Esophagus muscularis mucosa (tissue), 3 donors: ENCODE results near the gene SNIP1.

Experiments
- POLR2AphosphoS5 ChIP-seq, 2 donors: sonication (generic); formaldehyde crosslinking; IDR thresholded peaks; one replicate each; pipeline ENCODE4 v1.6.1; 2017; ENCODE audit warnings: antibody characterized with exemption in 2 of 2
- TF ChIP-seq, protein P1 (sequence below), 3 experiments: fragments of 200-600 bp in 2 of 3; fragments of 450-650 bp in 1 of 3; sonication (generic) in 2 of 3; IDR thresholded peaks; one replicate each; pipeline ENCODE4 v1.5.1; 2017 to 2019; ENCODE audit warnings: antibody characterized with exemption in 3 of 3, mild to moderate bottlenecking in 2 of 3, moderate library complexity in 1 of 3

GRCh38 chr1:37556712-37557196, 2.7 kb upstream of the SNIP1 start, which contains the start of gene DNALI1:
- TF ChIP-seq, protein P1, sequence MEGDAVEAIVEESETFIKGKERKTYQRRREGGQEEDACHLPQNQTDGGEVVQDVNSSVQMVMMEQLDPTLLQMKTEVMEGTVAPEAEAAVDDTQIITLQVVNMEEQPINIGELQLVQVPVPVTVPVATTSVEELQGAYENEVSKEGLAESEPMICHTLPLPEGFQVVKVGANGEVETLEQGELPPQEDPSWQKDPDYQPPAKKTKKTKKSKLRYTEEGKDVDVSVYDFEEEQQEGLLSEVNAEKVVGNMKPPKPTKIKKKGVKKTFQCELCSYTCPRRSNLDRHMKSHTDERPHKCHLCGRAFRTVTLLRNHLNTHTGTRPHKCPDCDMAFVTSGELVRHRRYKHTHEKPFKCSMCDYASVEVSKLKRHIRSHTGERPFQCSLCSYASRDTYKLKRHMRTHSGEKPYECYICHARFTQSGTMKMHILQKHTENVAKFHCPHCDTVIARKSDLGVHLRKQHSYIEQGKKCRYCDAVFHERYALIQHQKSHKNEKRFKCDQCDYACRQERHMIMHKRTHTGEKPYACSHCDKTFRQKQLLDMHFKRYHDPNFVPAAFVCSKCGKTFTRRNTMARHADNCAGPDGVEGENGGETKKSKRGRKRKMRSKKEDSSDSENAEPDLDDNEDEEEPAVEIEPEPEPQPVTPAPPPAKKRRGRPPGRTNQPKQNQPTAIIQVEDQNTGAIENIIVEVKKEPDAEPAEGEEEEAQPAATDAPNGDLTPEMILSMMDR (IDR thresholded peaks at IDR 0.05), result no peak
- TF ChIP-seq POLR2AphosphoS5 (IDR thresholded peaks at IDR 0.05), result peak; percentile 64 to 66
